GM12878 (cell line): Measurements from ENCODE around the gene EXO5.

Experiments used
- BHLHE40 ChIP-seq, 2 experiments: fragments of 450-650 bp in 1 of 2; IDR thresholded peaks; 2 replicates each; pipeline ENCODE4 v1.6.1; 2011 to 2017; ENCODE audit warnings: low read depth in 2 of 2, borderline replicate concordance in 1 of 2, improper control_type of control experiment in 1 of 2, low read length in 1 of 2, mild to moderate bottlenecking in 1 of 2
- CBX5 ChIP-seq: sonication (generic); IDR thresholded peaks from 2 replicates; pipeline ENCODE4 v1.6.1; 2016; ENCODE audit warnings: low read depth, moderate library complexity, mild to moderate bottlenecking, inconsistent platforms
- TF ChIP-seq, protein P1 (sequence below): fragments of 150-350 bp; IDR thresholded peaks from 2 replicates; pipeline ENCODE4 v1.6.1; 2016; ENCODE audit warnings: low read depth, low read length
- TF ChIP-seq, protein P2 (sequence below): fragments of 450-650 bp; IDR thresholded peaks from 2 replicates; pipeline ENCODE4 v1.6.1; 2017; ENCODE audit warnings: borderline replicate concordance

DNA sequence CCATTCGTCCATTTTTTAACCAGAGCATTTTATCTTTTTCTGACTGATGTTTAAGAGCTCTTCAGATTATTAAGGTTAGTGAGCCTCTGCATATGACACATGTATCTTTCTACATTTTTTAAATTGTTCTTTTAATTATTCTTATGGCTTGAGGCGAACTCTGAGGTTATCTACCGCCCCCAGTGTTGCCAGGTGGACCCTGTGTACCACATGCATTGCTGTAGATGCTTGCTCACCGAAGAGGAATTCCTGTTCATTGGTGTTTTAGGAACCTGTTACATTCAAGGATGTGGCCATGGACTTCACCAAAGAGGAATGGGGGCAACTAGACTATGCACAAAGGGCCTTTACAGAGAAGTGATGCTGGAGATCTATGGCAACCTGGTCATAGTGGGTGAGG lies 54.7 kb downstream of the EXO5 start:
- TF ChIP-seq BHLHE40 (IDR thresholded peaks at IDR 0.05; ENCODE audit: borderline replicate concordance in 1 of 2, low read depth in 2 of 2, low read length in 1 of 2) (no peak), CBX5 (no peak)
- TF ChIP-seq, protein P1, sequence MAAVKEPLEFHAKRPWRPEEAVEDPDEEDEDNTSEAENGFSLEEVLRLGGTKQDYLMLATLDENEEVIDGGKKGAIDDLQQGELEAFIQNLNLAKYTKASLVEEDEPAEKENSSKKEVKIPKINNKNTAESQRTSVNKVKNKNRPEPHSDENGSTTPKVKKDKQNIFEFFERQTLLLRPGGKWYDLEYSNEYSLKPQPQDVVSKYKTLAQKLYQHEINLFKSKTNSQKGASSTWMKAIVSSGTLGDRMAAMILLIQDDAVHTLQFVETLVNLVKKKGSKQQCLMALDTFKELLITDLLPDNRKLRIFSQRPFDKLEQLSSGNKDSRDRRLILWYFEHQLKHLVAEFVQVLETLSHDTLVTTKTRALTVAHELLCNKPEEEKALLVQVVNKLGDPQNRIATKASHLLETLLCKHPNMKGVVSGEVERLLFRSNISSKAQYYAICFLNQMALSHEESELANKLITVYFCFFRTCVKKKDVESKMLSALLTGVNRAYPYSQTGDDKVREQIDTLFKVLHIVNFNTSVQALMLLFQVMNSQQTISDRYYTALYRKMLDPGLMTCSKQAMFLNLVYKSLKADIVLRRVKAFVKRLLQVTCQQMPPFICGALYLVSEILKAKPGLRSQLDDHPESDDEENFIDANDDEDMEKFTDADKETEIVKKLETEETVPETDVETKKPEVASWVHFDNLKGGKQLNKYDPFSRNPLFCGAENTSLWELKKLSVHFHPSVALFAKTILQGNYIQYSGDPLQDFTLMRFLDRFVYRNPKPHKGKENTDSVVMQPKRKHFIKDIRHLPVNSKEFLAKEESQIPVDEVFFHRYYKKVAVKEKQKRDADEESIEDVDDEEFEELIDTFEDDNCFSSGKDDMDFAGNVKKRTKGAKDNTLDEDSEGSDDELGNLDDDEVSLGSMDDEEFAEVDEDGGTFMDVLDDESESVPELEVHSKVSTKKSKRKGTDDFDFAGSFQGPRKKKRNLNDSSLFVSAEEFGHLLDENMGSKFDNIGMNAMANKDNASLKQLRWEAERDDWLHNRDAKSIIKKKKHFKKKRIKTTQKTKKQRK: no peak
- TF ChIP-seq, protein P2, sequence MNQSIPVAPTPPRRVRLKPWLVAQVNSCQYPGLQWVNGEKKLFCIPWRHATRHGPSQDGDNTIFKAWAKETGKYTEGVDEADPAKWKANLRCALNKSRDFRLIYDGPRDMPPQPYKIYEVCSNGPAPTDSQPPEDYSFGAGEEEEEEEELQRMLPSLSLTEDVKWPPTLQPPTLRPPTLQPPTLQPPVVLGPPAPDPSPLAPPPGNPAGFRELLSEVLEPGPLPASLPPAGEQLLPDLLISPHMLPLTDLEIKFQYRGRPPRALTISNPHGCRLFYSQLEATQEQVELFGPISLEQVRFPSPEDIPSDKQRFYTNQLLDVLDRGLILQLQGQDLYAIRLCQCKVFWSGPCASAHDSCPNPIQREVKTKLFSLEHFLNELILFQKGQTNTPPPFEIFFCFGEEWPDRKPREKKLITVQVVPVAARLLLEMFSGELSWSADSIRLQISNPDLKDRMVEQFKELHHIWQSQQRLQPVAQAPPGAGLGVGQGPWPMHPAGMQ: no peak
